IPS-18c (cell line): Measurements from ENCODE around the gene MLYCD.

ENCODE experiments used
- H3K4me3 ChIP-seq: 2 replicates; pipeline ENCODE4 v1.7.0; 2013; ENCODE audit warnings: low read depth, mild to moderate bottlenecking, low read length, moderate library complexity; ENCODE audit not compliant: insufficient read depth
- H3K9me3 ChIP-seq: one replicate; pipeline ENCODE4 v1.6.1; 2013; ENCODE audit warnings: mild to moderate bottlenecking, low read length, moderate library complexity; ENCODE audit not compliant: control insufficient read depth, insufficient read depth

MLYCD gene

DNA sequence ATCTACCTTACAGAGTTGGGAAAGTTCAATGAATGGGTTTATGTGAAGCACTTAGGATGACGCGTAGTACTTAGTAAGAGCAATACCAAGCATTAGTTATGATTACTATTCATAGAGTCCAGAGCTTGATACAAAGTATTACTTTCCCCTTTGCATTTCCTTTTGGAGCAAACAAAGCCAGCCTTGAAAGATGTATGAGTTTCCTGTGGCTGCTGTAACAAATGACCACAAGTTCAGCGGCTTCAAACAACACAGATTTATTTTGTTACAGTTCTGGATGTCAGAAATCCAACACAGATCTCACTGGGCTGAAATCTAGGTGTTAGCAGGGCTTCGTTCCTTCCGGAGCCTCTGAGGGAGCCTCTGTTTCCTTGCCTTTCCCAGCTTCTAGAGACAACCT is 8.6 kb upstream of the MLYCD start:
- Histone ChIP-seq H3K4me3 (no peak overlapping the region), H3K9me3 (no peaks in the 10 kb centered on the region)

DNA sequence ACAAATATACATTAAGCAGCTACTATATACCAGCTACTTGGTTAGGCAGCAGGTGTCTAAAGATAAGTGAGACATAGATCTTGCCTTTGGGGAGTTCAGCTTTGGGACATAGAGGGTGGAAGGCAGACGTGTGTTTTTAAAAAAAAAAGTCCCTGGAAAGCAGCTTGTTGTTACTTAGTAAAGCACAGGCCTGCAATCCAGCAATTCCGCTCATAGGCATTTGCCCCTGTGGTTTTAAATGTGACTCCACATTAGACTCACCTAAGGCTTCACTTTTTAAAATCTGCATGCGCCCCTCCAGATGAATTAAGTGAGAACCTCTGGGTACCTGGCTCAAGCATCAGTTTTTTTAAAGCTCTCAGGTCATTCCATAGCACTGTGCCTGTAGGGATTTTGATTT is 7.2 kb upstream of the MLYCD start:
- no peaks in the 10 kb centered on the region for H3K9me3 ChIP-seq
- no peak overlapping the region for H3K4me3 ChIP-seq

DNA sequence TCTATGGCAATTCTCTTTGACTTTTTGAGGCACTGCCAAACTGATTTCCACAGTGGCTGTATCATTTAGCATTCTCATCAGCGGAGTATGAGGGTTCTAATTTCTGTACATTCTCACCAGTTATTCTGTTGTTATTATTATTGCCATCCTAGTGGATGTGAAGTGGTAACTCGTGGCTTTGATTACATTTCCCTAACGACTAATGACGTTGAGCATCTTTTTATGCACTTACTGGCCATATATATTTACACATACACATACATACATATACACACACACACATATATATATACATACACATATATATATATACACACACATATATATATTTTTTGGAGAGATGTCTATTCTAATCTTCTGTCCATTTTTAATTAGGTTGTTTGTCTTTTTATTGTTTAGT is 3.7 kb upstream of the MLYCD start:
- Histone ChIP-seq H3K9me3 (no peaks in the 10 kb centered on the region), H3K4me3 (no peak overlapping the region)

DNA sequence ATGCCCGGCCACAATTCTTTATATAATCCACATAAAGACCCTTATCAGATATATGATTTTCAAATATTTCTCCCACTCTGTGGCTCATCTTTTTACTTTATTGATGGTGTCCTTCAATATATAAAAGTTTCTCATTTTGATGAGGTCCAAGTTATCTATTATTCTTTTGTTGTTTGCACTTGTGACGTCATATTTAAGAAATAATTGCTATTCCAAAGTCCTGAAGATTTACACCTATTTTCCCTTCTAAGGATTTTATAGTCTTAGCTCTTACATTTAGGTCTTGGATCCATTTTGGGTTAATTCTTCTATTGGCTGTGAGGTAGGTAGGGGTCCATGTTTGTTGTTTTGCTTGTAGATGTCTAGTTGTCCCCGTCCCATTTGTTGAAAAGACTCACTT is 3.0 kb upstream of the MLYCD start:
- Histone ChIP-seq H3K9me3 (no peaks in the 10 kb centered on the region), H3K4me3 (no peak overlapping the region)

DNA sequence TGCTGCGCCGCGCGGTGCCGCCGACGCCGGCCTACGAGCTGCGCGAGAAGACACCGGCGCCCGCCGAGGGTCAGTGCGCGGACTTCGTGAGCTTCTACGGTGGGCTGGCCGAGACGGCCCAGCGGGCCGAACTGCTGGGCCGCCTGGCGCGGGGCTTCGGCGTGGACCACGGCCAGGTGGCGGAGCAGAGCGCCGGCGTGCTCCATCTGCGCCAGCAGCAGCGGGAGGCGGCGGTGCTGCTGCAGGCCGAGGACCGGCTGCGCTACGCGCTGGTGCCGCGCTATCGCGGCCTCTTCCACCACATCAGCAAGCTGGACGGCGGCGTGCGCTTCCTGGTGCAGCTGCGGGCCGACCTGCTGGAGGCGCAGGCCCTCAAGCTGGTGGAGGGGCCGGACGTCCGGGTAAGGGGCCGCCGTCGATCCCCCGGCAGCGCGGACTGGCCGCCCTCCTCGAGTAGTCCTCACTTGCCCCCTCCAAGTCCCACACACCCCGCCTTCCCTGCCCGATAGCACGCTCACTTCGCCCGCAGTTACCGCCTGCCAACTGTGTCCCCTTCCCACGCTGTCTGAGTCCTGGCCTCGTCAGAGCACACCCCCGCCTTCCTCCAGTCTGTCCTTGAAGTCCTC is 470 bp downstream of the MLYCD start:
- Histone ChIP-seq H3K9me3 (no peaks in the 10 kb centered on the region), H3K4me3 (peak overlapping the region; percentile 80)

DNA sequence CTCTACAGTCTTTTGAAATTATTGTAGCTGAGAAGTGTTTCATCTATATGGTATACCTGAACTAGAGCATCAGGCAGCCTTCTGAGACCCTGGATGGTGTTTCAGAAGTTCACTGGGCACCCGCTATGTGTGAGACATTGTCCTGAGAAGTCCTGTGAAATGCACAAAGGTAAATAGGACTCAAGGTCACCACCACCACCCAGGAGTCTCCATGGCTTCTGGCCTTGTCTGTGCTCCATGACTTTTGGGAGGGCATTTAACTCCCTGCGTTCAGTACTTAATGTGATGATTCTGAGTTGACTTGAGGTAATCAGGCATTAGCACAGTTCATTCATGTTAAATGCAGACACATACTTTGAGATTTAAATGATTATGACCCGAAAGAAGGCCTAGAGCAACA is 1.1 kb downstream of the MLYCD start:
- no peaks in the 10 kb centered on the region for H3K9me3 ChIP-seq
- H3K4me3 ChIP-seq, result peak overlapping the region; percentile 80; the same call in 1 of the 2 replicates

DNA sequence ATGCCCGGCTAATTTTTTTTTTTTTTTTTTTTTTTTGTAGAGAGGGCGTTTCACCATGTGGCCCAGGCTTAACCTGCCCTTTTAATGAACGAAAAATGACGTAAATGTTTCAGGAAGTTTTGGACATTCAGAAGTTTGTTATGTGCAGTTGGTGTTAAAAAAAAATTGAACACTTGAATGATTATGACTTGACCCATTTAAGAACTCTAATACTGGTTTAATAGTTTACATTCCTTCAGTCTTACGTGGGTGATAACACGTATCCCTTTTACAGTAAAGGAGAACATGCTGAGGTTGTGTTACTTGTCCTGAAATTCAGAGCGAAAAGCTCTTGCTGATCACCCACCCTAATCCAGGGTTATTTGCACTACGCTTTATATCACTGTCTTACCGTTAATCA is 1.7 kb downstream of the MLYCD start:
- H3K9me3 ChIP-seq, result no peaks in the 10 kb centered on the region
- no peak overlapping the region for H3K4me3 ChIP-seq

DNA sequence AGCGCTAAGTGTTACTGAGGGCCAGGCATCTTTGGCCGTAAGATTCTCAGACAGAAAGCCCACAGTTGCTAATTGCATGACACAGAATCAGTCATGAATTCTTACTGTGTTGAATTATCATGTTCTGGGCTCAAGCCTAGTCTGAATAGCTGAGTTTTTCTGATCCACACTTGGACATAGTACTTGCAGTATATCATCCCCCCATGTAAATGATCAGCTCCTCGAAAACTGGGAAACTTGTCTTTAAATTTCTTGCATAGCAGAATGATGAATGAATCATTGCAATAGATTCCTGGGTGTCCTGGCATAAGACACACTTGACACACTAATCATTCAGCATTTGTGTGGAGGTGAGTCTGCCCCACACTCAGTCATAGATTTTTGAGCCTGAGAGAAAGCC is 2.2 kb downstream of the MLYCD start:
- Histone ChIP-seq H3K9me3 (no peaks in the 10 kb centered on the region), H3K4me3 (no peak overlapping the region)

DNA sequence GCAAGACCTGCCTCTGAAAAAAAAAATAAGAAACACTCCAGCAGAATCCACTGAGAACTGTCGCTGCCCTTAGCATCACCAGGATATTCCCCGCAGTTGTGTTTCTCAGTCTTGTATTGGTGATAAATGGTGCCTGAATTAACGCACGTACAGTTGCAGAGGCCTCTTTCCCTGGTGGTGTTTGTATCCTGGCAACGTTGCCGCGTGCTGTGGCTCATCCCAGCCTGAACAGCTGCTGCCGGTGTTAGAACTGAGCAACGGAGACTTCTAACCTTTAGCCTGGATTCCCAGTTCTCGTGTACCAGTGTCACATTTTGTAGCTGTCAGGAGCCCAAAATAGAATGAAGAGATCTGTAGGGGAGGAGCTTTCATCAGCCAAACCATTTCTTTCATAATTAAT is 4.8 kb downstream of the MLYCD start:
- Histone ChIP-seq H3K9me3 (no peaks in the 10 kb centered on the region), H3K4me3 (no peak overlapping the region)

DNA sequence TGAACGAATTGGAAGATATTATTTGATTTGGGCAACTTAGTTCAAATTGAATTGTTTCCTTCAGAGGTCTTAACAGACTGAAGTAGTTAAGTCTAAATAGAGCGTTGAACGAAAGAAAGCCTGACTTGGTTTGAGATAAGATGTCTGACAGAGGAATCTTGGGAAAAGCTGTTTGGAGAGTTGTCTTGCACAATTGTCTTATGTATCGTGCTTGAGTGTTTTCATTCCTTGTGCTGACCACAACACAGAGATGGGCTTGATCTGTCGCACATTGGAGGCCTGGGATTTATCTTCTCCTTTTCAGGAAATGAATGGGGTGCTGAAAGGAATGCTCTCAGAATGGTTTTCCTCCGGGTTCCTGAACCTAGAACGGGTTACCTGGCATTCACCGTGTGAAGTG is 7.8 kb downstream of the MLYCD start:
- H3K4me3 ChIP-seq, result no peak overlapping the region
- H3K9me3 ChIP-seq, result no peaks in the 10 kb centered on the region

DNA sequence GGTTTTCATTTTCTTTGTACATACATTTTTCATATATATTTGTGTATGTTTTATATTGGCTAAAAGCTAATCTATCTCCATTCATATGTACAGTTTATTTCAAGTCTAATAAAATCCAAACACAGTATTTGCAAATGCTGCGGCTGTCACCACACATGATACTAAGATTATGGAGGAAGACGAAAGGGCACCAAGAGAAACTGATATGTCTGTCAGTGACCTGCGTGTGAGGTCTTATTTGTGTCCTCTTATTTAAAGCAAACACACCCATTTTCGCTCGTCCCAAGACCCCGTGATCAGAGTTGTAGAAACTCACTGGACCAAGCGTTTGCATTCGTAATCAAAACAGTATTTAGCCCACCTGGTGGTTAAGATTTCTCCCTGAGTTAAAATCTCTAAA is 8.2 kb downstream of the MLYCD start:
- H3K4me3 ChIP-seq, result no peak overlapping the region
- H3K9me3 ChIP-seq, result no peaks in the 10 kb centered on the region

DNA sequence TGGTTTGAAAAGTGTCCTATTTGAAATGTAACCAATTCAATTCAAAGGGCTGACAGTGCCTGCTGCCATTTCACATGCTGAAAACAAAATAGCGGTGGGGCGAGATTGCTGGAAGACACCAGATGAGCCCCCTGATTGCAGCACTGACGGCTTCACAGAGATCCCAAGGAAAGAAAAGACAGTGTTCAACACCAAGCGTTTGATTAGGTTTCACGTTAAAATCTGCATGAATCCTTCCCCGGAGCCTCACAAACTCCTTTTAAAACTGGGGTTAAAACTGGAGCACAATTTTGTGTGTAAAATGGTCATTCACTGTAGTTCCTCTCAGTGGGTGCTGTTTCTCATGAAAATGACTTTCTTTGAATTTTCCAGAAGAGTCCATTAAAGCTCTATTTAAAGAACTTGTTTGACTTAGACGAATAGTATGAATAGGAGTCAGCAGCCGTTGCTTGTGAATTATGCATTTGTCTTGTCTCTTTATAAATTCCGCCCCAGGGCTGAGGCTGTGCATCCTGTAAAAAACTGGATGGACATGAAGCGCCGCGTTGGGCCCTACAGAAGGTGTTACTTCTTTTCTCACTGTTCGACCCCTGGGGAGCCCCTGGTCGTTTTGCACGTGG is 8.8 kb downstream of the MLYCD start:
- Histone ChIP-seq H3K9me3 (no peaks in the 10 kb centered on the region), H3K4me3 (no peak overlapping the region)

DNA sequence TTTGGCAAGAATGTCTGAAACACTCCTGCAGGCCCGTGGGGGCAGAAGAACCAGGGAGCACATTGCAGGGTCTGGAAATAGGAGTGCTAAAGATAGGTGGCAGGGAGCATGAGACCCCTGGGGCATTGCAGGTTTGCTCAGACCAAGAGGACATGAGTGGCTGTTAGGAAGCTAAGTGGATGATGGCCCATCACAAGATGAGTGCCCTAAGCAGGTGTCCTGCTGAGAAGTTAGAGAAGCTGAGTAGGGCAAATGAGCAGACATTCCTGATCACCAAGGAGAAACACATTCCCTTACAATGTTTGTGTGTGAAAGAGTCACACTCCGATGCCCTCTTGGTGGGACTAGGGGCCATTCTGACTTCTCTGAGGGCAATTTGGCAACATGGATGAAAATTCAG is 9.9 kb downstream of the MLYCD start:
- Histone ChIP-seq H3K9me3 (no peaks in the 10 kb centered on the region), H3K4me3 (no peak overlapping the region)

DNA sequence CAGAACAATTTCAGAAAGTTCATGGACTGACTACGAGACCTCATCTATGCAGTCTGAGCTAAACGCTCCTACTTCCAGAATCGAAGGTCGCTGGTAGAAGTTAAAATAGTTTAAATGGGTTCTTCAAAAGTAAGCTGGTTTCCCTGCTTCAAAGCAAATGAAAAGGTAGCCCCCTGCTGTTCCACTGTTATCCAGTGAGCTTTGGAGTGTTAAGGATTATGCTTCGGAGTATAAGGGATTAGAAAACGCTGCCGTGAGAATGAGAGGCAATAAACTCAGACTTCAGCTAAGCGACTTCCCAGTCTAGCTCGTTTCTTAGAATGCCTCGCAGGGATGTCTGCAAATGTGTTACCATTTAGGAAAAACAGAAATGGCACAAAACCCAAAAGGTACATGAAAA is 12.4 kb downstream of the MLYCD start:
- Histone ChIP-seq H3K4me3 (no peak overlapping the region), H3K9me3 (no peaks in the 10 kb centered on the region)

DNA sequence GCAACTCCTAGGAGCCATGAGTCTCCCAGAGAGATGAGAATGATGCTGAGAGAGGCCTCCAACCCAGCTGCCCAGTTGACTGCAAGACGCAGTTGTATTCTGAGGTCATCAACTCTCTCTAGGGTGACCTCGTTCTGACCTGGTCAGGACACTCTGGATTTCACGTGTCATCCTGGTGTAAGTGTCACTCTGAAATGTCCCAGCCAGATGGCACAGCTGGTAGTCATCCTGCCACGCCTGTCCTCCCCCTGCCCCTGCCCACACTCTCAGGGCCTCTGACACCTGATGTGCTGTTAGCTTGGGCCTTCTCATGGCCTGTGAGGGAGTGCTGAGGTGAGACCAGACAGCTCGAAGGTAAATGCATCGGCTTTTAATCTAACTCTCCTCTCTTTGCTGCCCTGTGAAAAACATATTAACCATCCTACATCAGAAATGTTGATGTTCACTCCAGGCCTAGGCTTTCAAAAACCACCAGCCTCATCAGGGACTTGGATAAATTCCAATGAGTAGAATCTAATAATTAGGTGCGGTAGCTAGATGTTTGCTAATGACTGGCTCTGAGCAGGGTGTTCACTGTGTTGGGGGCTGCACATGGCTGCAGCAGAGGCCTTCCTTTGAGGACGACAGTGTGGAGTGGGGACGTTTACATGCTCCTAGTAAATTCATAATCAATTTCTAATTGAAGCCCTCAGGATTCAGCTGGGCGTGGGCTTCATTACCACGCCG is 13.8 kb downstream of the MLYCD start:
- Histone ChIP-seq H3K4me3 (no peak overlapping the region), H3K9me3 (no peaks in the 10 kb centered on the region)

DNA sequence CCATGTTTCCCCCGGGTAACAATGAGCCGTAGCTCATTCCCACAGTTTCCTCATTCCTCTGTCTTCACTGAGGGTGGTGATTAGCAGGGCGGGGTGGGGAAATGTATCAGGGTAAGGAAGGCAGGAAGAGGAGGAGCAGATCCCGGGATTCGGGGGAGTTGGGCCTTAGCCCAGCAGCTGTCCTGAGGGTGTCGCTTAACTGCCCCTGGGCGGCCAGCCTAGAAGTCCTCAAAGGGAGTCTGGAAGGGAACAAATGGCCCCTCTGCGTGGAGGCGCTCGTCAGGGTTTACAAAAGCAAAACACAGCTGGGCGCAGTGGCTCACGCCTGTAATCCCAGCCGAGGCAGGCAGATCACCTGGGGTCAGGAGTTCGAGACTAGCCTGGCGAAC is 14.3 kb downstream of the MLYCD start:
- no peak overlapping the region for H3K4me3 ChIP-seq
- no peaks in the 10 kb centered on the region for H3K9me3 ChIP-seq

DNA sequence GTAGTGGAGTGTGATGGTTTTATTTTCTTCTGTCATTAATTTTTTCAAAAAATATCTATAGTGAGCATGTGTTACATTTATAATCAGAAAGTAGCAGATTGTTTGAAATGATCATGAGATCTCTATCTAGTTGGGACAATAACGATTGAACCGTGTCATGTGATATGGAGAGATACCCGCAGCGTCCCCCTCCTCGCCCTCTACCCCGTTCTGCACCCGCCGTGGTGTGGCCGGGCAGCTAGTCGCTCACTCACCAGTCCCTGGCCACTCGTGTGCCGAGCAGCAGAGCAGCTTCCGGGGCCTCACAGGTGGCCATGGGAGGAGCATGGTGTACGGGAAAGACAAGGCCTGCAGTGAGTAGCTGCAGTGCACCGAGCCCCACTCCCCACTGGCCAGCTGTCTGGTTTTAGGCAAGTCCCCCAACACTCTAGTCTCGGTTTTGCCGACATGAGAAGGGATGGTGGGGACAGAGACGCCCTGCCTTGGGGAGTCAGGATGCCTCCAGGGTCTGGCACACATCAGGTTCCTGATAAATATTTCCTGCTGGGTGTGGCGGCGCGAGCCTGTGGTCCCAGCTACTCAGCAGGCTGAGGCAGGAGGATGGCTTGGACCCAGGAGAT is 15.3 kb downstream of the MLYCD start:
- Histone ChIP-seq H3K9me3 (no peaks in the 10 kb centered on the region), H3K4me3 (no peak overlapping the region)

DNA sequence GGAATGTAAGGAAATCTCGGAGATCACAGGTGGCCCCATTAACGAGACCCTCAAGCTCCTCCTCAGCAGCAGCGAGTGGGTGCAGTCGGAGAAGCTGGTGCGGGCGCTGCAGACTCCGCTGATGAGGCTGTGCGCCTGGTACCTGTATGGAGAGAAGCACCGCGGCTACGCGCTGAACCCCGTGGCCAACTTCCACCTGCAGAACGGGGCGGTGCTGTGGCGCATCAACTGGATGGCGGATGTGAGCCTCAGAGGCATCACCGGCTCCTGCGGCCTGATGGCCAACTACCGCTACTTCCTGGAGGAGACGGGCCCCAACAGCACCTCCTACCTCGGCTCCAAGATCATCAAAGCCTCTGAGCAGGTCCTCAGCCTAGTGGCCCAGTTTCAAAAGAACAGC is 16.2 kb downstream of the MLYCD start:
- no peaks in the 10 kb centered on the region for H3K9me3 ChIP-seq
- no peak overlapping the region for H3K4me3 ChIP-seq
